Measurements from ENCODE around the gene TCEAL9.

DNA sequence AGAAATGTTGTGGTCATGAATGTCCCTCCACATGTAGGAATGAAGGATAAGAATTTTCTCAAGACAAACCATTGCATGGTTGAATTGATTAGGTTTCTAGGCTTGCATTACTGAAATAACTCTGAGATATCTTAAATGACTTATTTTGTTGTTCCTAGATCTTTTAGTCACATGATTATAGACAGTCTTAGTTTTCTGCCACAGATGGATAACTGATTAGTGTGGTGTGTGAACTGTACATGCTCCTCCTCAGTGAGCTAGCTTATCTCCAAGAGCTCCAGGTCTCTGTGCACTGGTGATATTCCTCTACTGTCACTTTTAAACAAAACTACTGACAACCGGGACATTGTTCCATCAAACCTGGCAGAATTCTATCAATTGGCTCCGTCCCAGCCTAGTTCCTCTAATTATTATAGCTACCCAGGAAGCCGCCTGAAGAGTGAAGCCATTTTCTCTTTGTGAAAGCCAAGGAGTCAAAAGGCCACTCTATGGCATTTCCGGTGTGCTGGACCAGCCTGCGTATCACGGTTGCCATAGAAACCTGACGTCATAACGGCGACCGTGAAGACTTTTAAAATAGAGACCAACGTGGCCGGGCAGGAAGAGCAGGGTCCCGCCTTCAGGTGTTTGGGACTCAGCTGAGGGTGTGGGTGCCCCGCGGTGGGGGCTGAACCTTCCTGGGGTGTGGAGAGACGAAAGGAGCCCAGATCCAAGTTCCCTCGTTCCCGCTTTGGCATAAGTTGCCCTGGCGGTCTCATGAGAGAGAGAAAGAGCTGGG is 48.1 kb downstream of the TCEAL9 start:
- TF ChIP-seq ZBTB49 (tag by site-specific recombination; IDR thresholded peaks at IDR 0.05; ENCODE audit: low read depth) (no peak), CTCF (tag by site-specific recombination; IDR thresholded peaks at IDR 0.05) (no peak), ZNF10 (tag by site-specific recombination; IDR thresholded peaks at IDR 0.05) (no peak), ZNF561 (tag by site-specific recombination; IDR thresholded peaks at IDR 0.05; ENCODE audit: borderline replicate concordance) (no peak), ZNF302 (tag by site-specific recombination; IDR thresholded peaks at IDR 0.05; ENCODE audit: low read depth) (no peak), ZNF473 (tag by site-specific recombination; IDR thresholded peaks at IDR 0.05) (no peak), ZNF23 (tag by site-specific recombination; IDR thresholded peaks at IDR 0.05; ENCODE audit: borderline replicate concordance) (no peak), ZNF138 (tag by site-specific recombination; IDR thresholded peaks at IDR 0.05; ENCODE audit: borderline replicate concordance) (no peak)
- TF ChIP-seq, protein P1, sequence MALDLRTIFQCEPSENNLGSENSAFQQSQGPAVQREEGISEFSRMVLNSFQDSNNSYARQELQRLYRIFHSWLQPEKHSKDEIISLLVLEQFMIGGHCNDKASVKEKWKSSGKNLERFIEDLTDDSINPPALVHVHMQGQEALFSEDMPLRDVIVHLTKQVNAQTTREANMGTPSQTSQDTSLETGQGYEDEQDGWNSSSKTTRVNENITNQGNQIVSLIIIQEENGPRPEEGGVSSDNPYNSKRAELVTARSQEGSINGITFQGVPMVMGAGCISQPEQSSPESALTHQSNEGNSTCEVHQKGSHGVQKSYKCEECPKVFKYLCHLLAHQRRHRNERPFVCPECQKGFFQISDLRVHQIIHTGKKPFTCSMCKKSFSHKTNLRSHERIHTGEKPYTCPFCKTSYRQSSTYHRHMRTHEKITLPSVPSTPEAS (tag by site-specific recombination; IDR thresholded peaks at IDR 0.05): no peak
